Measurements from ENCODE around the gene YPEL1.

- TF ChIP-seq, protein P1, sequence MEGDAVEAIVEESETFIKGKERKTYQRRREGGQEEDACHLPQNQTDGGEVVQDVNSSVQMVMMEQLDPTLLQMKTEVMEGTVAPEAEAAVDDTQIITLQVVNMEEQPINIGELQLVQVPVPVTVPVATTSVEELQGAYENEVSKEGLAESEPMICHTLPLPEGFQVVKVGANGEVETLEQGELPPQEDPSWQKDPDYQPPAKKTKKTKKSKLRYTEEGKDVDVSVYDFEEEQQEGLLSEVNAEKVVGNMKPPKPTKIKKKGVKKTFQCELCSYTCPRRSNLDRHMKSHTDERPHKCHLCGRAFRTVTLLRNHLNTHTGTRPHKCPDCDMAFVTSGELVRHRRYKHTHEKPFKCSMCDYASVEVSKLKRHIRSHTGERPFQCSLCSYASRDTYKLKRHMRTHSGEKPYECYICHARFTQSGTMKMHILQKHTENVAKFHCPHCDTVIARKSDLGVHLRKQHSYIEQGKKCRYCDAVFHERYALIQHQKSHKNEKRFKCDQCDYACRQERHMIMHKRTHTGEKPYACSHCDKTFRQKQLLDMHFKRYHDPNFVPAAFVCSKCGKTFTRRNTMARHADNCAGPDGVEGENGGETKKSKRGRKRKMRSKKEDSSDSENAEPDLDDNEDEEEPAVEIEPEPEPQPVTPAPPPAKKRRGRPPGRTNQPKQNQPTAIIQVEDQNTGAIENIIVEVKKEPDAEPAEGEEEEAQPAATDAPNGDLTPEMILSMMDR (IDR thresholded peaks at IDR 0.05), result no peak
- no peak for TF ChIP-seq EZH2 (IDR thresholded peaks at IDR 0.05)
Observed at GRCh38 chr22:21686193-21686608, 49.4 kb downstream of the YPEL1 start.

Measured in neural progenitor cell (in vitro differentiated cells).